GM19452 (cell line): Measurements from ENCODE around the gene CKAP2.
"Not testable (repeated sequence)": the region's sequence is repeated elsewhere in the genome, so short reads cannot be mapped to it uniquely, and the experiment has no call there.

Experiments used
- ATAC-seq: cut with Tn5 transposase; IDR thresholded peaks from one replicate; pipeline ENCODE4 v1.9.1; 2021; ENCODE audit not compliant: unreplicated experiment

The CKAP2 gene, protein sequence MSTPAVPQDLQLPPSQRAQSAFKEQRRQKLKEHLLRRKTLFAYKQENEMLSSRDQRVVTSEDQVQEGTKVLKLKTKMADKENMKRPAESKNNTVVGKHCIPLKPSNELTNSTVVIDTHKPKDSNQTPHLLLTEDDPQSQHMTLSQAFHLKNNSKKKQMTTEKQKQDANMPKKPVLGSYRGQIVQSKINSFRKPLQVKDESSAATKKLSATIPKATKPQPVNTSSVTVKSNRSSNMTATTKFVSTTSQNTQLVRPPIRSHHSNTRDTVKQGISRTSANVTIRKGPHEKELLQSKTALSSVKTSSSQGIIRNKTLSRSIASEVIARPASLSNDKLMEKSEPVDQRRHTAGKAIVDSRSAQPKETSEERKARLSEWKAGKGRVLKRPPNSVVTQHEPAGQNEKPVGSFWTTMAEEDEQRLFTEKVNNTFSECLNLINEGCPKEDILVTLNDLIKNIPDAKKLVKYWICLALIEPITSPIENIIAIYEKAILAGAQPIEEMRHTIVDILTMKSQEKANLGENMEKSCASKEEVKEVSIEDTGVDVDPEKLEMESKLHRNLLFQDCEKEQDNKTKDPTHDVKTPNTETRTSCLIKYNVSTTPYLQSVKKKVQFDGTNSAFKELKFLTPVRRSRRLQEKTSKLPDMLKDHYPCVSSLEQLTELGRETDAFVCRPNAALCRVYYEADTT

DNA sequence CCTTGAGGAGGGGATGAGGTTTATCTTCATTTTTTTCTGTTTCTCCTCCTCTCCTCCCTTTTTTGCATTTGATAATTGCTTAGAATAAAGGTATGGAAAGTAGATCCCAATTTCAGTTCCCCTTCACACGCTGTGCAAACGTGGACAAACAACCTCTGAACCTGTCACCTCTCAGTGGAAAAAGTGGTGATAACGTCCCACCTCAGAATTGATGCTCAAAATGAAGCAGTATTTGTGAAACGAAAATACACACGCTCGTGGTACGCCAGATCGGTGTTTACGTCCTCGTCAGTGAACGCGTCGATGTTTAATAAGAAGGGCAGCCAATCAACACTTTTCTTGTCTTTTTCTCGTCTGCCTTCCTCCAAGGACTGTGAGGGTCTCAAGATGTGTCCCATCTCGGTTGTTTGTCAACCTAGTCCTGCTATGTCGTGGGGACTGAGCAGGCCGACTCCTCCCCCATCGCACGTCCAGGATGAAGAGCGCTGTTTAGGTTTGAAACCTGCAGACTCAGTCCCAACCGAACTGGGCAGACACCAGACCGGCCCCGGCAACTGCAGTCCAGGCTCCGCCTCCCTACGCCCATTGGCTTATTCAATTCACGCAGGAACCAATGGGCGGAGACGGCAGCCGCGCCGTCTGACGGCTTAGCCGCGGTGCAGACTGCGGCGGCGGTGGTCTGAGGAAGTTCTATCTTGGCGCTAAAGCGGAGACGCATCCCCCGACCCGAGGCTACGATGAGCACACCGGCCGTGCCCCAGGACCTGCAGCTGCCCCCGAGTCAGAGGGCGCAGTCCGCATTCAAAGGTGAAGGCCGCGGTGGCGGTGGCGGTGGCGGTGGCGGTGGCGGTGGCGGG, at the start of gene CKAP2:
Gene CKAP2, plus strand, starts transcription at position 659 of the 857 bp plus-strand sequence. Its CDS starts 79 bp downstream, at position 738.
- peak; percentile 65 for ATAC-seq

DNA sequence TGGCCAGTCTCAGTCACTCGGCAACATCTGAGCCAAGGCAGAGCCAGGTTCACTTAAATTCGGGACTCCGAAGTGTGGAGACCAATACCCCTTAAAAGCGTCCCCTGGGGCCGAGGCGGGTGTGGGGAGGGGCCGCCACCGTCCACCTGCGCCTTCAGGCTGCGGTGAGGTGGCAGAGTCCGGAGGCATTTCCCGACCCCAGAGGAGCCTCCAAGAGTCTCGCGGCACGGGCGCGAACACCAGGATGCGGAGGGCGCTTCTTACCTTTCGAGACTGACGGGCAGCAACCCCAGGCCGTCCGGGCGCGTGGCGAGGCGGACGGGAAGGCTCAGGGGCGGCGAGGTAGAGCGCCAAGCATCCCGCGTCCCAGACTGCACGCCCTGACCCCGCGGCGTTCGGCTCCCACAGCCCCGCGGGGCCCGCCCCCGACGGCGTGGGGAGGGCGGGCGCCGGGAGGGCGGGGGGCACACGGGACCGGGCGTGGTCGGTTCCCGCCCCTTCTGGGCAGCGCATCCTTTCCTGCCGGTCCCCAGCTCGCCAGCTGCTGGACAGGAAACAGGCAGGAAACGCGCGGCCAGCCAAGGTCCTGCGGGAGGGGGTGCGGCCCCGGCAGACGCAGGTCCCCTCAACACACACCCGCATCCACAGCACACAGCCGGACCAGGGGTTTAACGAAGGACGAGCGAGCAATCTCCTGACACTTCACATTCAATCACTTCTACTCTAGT, 49.3 kb upstream of the CKAP2 start, which contains the start of gene THSD1:
Gene THSD1, minus strand, starts transcription at position 406 of the 728 bp plus-strand sequence. CDS start 3,572 bp downstream, outside the sequence.
- peak; percentile 64 for ATAC-seq

DNA sequence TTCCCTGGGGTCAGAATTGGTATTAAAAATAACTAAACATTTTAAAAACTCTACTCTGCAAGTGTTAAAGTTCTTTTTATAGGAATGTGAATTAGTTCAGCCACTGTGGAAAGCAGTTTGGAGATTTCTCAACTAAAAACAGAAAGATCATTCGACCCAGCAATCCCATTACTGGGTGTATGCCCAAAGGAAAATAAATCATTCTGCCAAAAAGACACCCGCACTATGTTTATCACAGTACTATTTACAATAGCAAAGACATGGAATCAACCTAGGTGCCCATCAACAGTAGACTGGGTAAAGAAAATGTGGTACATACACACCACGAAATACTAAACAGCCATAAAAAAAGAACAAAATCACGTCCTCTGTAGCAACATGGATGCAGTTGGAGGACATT, 48.6 kb upstream of the CKAP2 start:
- ATAC-seq, result no peak

DNA sequence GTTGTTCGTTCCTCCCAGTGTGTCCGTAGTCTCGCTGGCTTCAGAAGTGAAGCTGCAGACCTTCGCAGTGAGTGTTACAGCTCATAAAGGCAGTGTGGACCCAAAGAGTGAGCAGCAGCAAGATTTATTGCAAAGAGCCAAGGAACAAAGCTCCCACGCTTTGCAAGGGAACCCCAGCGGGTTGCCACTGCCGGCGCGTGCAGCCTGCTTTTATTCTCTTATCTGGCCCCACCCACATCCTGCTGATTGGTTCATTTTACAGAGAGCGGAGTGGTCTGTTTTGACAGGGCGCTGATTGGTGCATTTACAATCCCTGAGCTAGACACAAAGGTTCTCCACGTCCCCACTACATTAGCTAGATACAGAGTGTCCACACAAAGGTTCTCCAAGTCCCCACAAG, 47.8 kb upstream of the CKAP2 start:
- ATAC-seq, result not testable (repeated sequence)

DNA sequence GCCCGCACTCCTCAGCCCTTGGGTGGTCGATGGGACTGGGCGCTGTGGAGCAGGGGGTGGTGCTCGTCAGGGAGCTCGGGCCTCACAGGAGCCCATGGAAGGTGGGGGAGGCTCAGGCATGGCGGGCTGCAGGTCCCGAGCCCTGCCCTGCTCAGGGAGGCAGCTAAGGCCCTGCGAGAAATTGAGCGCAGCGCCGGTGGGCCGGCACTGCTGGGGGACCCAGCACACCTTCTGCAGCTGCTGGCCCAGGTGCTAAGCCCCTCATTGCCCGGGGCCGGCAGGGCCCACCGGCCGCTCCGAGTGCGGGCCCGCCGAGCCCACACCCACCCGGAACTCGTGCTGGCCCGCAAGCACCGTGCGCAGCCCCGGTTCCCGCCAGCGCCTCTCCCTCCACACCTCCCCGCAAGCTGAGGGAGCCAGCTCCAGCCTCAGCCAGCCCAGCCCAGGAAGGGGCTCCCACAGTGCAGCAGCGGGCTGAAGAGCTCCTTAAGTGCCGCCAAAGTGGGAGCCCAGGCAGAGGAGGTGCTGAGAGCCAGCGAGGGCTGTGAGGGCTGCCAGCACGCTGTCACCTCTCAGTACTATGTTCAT, 47.1 kb upstream of the CKAP2 start:
- ATAC-seq, result not testable (repeated sequence)

DNA sequence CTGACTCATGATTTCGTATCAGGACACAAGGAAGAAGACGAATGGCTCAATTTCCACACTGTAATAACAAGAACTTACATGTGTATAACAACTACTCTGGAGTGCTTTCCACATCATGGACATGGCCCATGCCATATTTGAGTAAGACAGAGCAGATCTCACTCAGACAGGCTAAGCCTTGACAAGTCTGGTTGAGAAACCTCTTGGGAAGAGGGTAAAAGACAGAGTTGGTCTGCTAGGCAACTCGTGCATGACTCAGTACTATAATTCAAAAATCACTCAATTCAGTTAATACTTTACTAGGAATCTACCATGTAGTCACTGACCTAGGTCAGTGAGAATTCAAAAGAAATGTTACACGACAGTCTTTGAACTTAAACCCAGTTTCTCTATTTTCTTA, 43.6 kb upstream of the CKAP2 start:
- peak; percentile 97 for ATAC-seq

DNA sequence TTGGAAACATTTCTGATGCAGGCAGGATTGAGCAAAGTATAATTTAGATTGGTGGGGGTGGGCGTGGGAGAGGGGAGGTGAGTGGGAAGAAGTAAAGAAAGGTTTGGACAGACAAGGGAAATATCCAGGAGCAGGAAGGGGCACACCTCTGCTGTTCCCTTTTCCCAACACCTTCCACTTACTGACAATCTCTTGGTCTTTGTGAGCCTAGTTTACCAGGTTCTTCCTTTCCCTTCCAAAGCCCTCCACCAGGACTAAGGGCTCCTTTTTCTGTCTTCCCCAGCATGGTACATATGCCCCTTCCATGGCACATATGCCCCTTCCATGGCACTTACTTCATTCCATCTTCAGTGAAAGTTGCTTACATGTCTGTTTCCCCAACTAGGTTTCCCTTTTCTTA, 43.1 kb upstream of the CKAP2 start:
- ATAC-seq, result no peak

DNA sequence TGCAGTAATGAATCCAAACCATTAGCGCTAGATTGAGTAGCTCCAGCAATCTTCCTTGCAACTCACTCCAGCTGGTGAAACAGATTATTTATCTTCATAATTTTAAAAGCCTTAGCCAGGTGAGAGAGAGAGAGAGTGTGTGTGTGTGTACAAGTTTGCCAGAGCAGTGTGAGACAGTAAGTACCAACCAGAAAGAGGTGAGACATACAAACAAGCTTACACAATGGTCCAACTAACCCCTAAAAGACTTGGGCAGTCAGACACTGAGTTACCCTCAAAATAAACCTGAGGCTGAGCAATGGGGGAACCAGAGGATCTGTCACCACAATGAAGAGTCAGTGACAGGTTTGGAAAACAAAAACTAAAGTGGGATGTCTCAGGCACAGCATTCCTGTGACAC, 41.2 kb upstream of the CKAP2 start:
- ATAC-seq, result no peak

DNA sequence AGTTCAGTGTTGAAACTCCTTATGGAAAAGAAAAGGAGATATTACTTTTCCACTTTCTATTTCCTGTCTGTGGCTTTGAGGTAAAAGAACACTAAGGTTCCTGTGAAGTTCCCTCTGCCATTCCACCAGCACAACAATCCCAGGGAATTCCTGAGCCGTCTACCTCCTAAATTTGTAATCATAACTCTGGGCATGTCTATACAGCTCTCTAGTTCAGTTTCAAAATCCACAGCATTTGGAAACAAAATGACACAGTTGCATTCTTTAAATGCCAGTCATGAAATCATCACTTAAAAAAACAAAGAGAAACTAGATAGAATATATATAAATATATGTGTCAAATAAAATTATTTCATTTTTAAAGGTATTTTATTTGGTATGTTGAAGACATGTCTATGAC, 40.3 kb upstream of the CKAP2 start:
- ATAC-seq, result no peak

DNA sequence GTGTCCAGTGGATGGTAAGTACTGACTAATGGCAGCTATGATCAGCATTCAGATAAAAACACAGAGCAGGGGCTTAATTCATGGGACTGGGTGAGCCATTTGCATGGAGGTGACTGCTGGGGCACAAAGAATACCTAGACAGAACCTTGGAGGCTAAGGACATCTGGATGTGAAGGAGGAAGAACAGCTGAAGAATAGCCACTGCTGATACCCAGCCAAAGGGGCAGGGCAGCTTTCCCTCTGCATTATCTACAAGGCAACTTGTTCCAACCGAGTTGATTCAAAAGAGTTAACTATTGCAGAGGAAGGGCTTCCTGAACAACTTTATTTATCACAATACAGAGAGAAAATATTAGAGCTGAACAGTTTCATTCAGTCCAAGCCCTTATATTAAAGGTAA, 36.2 kb upstream of the CKAP2 start:
- ATAC-seq, result no peak

DNA sequence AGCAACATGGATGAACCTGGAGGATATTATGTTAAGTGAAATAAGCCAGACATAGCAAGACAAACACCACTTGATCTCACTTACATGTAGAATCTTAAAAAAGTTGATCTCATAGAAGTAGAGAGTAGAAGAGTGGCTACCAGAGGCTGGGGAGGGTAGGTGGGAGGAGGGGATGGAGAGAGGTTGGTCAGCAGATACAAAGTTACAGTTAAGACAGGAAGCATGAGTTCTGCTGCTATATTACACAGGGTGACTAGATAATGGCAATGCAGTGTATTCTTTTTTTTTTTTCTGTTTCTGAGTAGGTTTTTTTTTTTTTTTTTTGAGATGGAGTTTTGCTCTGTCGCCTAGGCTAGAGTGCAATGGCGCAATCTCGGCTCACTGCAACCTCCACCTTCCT, 34.1 kb upstream of the CKAP2 start:
- ATAC-seq, result no peak

DNA sequence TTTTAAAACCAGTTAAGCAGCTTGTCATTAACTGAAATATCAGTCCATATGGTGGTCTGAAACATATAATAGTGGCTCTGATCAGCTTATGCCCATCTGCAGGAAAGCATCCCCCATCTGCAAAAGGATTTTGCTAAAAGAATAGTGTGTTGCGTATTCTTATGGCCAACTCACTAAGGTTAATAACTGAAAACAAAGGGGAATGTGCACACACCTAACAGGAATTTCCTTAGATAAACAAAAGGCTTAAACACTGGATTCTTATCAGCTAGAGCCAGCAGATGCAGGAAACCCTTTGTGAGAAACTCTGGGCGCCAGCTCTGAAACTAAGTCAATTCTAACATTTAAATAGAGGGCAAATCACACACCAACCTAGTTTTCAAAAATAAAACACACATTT, 27.0 kb upstream of the CKAP2 start:
- ATAC-seq, result no peak

DNA sequence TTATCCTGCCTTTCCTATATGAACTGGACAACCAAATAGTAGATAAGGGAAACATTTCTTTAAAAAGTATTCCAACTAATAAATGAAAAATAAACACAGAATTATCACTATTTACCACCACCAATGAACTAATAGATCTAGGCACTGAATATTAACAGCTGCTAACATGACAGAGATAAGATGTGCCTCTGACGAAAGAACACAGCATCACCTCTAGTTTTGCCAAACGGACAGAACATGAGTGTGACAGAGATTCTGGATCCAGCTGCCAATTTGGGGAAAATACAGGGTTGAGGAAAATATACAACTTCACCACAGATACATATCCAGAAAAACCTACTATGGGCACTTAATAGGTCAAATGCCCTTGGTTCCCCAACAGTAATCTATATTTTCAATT, 22.8 kb upstream of the CKAP2 start:
- ATAC-seq, result no peak

DNA sequence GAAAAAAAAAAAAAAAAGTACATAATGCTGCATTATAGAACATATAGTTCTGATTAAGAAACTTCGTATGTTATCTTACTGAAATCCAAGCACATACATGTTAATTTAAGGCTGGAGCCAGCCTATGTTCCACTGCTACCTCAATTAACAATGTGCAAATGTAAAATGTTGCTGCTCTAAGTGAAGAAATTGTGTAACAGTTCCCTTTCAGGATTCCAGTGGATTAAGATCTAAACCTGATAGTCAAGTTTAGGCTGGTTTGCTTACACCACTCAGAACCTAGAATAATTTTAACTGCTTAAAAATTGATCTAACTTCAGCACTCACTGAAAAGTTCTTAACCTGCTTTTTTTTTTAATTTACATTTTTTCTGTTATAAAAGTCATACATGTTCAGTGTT, 9.0 kb upstream of the CKAP2 start:
- no peak for ATAC-seq

DNA sequence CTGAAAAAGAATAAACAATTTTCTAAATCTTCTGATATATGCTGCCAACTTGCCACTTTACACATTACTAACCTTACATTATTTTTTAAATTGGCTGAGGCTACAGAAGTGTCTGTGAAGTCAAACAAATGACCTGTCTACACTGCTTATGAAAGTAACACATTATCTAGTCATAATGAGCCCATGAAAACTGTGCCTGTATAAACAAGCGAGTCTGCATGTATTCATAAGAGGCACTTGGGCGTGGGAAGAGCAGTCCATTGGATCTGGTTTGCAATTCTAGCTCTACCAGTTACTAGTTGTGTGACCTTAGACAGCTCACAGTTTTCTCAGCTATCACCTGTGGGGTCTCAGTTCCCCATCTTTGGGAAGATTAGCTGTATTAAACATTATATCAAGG, 7.9 kb upstream of the CKAP2 start:
- no peak for ATAC-seq

DNA sequence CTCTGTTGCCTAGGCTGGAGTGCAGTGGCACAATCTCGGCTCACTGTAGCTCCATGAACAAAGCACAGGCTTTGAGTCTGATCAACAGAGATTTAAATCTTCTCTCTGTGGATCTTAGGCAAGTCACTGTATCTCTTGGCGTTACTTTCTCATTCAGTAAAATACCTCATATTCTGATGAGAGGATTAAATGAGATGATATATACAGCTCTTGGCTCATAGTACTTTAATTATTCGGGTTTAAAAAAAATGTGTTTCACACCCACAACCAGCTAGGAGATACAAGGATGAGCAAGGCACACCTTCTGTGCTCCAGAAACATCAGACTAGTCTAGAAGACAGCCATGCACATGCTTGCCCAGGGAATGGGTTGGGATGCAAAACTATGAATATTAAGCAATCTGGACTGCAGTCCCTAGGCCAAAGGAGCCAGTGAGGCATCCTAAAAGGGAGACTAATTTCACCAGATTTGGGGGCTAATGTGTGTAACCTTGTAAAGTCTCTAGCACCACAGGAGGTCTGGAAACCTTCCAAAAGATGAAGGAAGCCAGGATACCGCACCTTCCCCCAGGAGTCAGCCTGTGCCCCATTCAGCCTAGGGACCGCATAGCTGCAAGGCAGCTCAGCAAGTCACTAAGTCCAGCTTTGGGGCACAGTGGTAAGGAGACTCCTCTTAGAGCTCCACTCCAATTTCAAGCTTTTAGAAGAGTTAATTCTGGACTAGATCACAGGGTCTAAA, 7.3 kb upstream of the CKAP2 start:
- ATAC-seq, result no peak

DNA sequence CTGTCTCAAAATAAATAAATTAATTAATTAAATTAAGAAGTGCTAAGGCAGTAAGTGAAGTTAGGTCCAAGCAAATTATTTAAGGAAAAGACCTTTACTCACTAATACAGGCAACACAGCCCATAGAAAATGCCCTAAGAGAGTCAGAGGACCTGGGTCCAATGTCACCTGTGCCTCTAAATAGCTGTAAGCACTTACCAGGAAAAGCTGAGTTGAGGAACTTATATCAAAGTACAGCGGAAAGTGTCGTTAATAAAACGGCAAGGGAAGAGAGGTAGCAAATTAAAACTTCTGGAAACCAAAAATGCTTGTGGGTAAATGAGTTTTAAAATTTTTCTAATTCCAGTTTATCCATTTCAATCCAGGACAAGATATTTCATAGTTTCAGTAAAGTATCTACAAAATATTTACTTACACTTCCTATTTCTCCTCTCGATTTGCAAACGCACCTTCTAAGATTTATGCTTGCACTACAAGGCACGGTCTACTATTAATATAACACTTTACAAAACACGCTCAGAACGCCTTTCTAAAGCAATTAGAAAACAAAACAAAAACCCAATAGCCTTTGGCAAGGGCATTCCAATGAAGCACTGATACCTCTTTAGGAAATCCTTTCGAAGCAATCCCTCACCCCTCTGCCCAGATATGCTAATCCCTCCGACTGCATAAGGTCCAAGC, 5.8 kb upstream of the CKAP2 start:
- ATAC-seq, result no peak

DNA sequence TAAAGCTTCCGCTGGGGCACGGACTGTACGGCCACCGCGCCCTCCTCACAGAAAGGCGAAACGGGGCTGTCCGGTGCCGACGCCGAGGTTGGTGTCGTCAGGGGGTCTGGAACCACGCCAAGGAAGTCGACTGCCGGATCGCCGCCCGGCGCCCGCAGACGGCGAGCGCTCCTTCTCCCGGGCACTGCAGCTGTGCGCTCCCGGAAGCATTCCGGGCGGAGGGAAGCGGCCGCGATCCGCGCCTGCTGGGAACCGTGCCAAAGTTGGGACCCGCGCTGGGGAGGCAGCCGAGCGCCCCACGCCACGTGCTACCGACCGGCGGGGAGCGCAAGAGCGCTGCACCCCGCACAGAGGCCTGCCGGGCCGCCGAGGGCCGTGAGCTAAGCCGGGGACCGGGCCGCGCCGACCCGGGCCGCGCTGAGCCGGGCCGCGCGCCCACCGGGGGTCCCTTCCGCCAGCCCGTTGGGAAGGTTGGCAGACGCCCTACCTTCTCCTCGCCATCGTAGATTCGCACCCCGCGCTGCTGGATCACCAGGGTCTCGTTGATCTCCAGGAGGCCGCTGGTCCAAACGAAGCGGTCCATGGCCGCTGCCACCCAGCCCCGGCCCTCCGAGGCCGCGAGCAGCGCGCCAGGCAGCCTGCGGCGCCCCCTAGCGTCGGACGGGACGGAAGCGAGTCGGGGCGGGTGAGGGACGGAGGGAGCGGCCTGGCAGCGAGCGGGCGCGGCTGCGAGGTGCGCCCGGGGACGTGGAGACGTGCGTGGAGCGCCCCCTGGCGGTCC, 5.1 kb upstream of the CKAP2 start, which contains the start of gene VPS36:
Gene VPS36, minus strand, starts transcription at position 623 of the 781 bp plus-strand sequence. Its CDS starts 40 bp downstream, at position 583.
- peak; percentile 66 for ATAC-seq
